GM21723 (cell line): Measurements from ENCODE around the gene CBX6.

Source experiments
- ATAC-seq: cut with Tn5 transposase; IDR thresholded peaks from one replicate; pipeline ENCODE4 v1.9.1; 2021; ENCODE audit warnings: mild to moderate bottlenecking, moderate library complexity; ENCODE audit not compliant: unreplicated experiment

The CBX6 gene

GRCh38 chr22:38823076-38823475 is 48.9 kb downstream of the CBX6 start:
- no peak for ATAC-seq

DNA sequence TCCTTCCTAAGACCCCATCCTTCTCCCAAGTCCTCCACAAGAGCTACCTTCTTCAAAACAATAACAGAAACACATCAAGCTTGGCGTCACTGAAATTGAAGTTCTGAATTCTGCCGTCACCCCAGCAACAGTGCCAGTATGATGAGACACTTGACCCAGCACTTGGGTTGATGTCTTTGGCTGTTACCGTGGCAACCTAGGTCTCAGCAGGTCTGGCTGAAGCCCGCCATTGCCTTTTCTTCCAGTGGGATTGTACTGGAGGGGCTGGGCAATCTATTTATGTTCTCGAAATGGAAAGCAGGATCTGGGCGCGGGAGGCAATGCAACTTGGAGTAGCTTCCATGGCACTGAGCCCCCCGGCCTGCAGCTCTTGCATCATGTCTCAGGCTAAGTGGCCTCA is 52.0 kb downstream of the CBX6 start:
- ATAC-seq = no peak

- no peak for ATAC-seq
Observed at GRCh38 chr22:38819387-38819940, 52.6 kb downstream of the CBX6 start.

- no peak for ATAC-seq
Observed at GRCh38 chr22:38817196-38817595, 54.8 kb downstream of the CBX6 start.

DNA sequence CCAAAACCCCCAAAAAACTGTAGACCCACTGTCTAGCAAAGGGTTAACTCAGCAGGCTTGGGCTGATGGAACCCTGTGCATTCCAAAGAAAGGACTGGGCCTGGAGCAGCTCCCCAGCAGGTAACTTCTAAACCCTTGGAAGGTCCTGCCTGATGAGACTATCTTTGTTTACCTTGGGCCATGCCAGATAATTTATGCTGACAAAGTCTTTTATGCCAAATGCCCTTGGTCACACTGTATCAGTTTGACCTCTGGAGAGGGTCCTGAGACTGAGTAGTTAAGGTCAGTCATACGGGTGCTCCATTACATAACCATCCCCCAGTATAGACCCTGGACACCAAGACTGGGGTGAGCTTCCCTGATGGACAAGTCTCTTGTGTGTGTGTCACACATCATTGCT is 56.2 kb downstream of the CBX6 start:
- no peak for ATAC-seq
